ENCODE results near the gene HARBI1.

- no peak for TF ChIP-seq CTCF (IDR thresholded peaks at IDR 0.05; ENCODE audit: poor library complexity)
- no peak for TF ChIP-seq EZH2 (IDR thresholded peaks at IDR 0.05; ENCODE audit: borderline replicate concordance)
Measured at GRCh38 chr11:46562527-46562926, 54.5 kb downstream of the HARBI1 start.
